Lung (tissue), 12 donors: ENCODE results near the gene LEKR1. TPM values are rescaled to one million over a fixed set of nuclear protein-coding genes. Genes with fewer than 3 reads are reported as not detected.

Source experiments
- ATAC-seq: fragments of 200-7000 bp; cut with Tn5 transposase; one replicate; pipeline ENCODE4 v1.9.1; 2020; ENCODE audit warnings: moderate number of reproducible peaks; ENCODE audit not compliant: insufficient read depth, low FRiP score
- DNase-seq, 3 donors: peaks; one replicate each; pipeline ENCODE4 v3.0.0-alpha.2; 2013 to 2017
- H3K27ac ChIP-seq, 2 donors: one replicate each; pipeline ENCODE4 v1.5.1; 2013; ENCODE audit warnings: mild to moderate bottlenecking in 2 of 2, moderate library complexity in 2 of 2, control low read depth in 1 of 2, inconsistent platforms in 1 of 2, low read depth in 1 of 2, low read length in 1 of 2
- H3K27me3 ChIP-seq, 3 donors: one replicate each; pipeline ENCODE4 v1.5.1; 2013; ENCODE audit warnings: low read length in 2 of 3; ENCODE audit not compliant: control insufficient read depth in 3 of 3, insufficient read depth in 3 of 3
- H3K36me3 ChIP-seq, 4 donors: one replicate each; pipeline ENCODE4 v1.5.1; 2013; ENCODE audit warnings: low read length in 4 of 4, mild to moderate bottlenecking in 1 of 4, moderate library complexity in 1 of 4; ENCODE audit not compliant: control insufficient read depth in 4 of 4, insufficient read depth in 4 of 4
- H3K4me1 ChIP-seq, 5 donors: one replicate each; pipeline ENCODE4 v1.5.1; 2013; ENCODE audit warnings: low read length in 5 of 5, mild to moderate bottlenecking in 2 of 5, moderate library complexity in 1 of 5; ENCODE audit not compliant: control insufficient read depth in 5 of 5, insufficient read depth in 5 of 5
- H3K4me3 ChIP-seq: one replicate; pipeline ENCODE4 v1.5.1; 2013; ENCODE audit warnings: mild to moderate bottlenecking, control low read depth, moderate library complexity
- H3K9ac ChIP-seq, 2 donors: one replicate each; pipeline ENCODE4 v1.5.1; 2013; ENCODE audit warnings: low read length in 2 of 2, control low read depth in 1 of 2; ENCODE audit not compliant: insufficient read depth in 1 of 2
- H3K9me3 ChIP-seq, 4 donors: one replicate each; pipeline ENCODE4 v1.5.1; 2013; ENCODE audit warnings: low read length in 3 of 4, mild to moderate bottlenecking in 1 of 4, moderate library complexity in 1 of 4; ENCODE audit not compliant: control insufficient read depth in 4 of 4, insufficient read depth in 3 of 4
- CTCF ChIP-seq: IDR thresholded peaks from 2 replicates; pipeline ENCODE4 v1.5.1; 2012; ENCODE audit warnings: mild to moderate bottlenecking; ENCODE audit errors: control extremely low read depth, extremely low read depth
- WGBS, 2 donors: extraction: QIAGEN DNeasy Blood & Tissue Kit; methylation state at CpG; one replicate each; pipeline ENCODE4 v1.1.7; 2013; 5-methylcytosine and 5-hydroxymethylcytosine counted together
- polyA plus RNA-seq, 2 donors: library from polyadenylated mRNA; stranded (reverse); fragments of 200-250 nt; gene quantifications; one replicate each; pipeline ENCODE4 v1.2.1, GENCODE V29; 2013
- total RNA-seq, 2 donors: library from RNA; depleted of rRNA in 1 of 2; stranded (reverse); fragments of >200 nt in 1 of 2; gene quantifications; one replicate each; pipeline ENCODE4 v1.2.1, GENCODE V29; 2014 to 2021
- donor health status: control.
- donor health status: control.
- donor health status: Bipolar disorder and iron deficiency.
- donor health status: healthy.
- donor health status: DM: yes; HTN: yes; CAD: no.

Gene LEKR1
- total and polyA plus RNA-seq, 4 donors = 0.71 to 5.4 (median 3.2) TPM

GRCh38 chr3:157077565-157077991 is 251.4 kb downstream of the LEKR1 start:
- ATAC-seq (no peak), DNase-seq (no peak)
- no peaks in the 10 kb centered on the region for H3K9me3 ChIP-seq
- no peak overlapping the region for H3K9ac ChIP-seq
- H3K27me3 ChIP-seq = no peaks in the 10 kb centered on the region
- no peak overlapping the region for H3K4me3 ChIP-seq
- no peak for TF ChIP-seq CTCF
- no peak overlapping the region for H3K27ac ChIP-seq
- H3K36me3 ChIP-seq = no peaks in the 10 kb centered on the region
- 82 to 93% methylated on average over 4 of the region's 4 CpGs for WGBS, 2 donors
- H3K4me1 ChIP-seq = peaks cover 0 to 3% (median 0%) of the 10 kb centered on the region in 5 donors

- ATAC-seq = no peak
- no peak for DNase-seq
- H3K9ac ChIP-seq = no peak overlapping the region
- H3K4me1 ChIP-seq = peaks cover 0 to 3% (median 0%) of the 10 kb centered on the region in 5 donors
- no peak overlapping the region for H3K4me3 ChIP-seq
- 59 to 75% methylated on average over 5 of the region's 5 CpGs for WGBS, 2 donors
- H3K9me3 ChIP-seq = no peaks in the 10 kb centered on the region
- no peak overlapping the region for H3K27ac ChIP-seq
- no peaks in the 10 kb centered on the region for H3K27me3 ChIP-seq
- no peak for TF ChIP-seq CTCF
- H3K36me3 ChIP-seq = no peaks in the 10 kb centered on the region
Observed at GRCh38 chr3:157078131-157078810, 252.1 kb downstream of the LEKR1 start.

- Histone ChIP-seq H3K9me3 (no peaks in the 10 kb centered on the region), H3K27ac (no peak overlapping the region), H3K4me3 (no peak overlapping the region), H3K9ac (no peak overlapping the region), H3K4me1 (peaks cover 0 to 3% (median 0%) of the 10 kb centered on the region in 5 donors), H3K36me3 (no peaks in the 10 kb centered on the region), H3K27me3 (no peaks in the 10 kb centered on the region)
- DNase-seq (no peak), ATAC-seq (no peak)
- TF ChIP-seq CTCF = no peak
- WGBS, 2 donors = 89 to 92% methylated on average over 2 of the region's 2 CpGs
Observed at GRCh38 chr3:157078811-157079185, 252.6 kb downstream of the LEKR1 start.
